Measurements from ENCODE around the gene STX16. TPM values are rescaled to one million over a fixed set of nuclear protein-coding genes. Genes with fewer than 3 reads are reported as not detected.
A peak's percentile ranks its signal among the peaks of the same experiment; 100 is the strongest.

Gene STX16
- total and polyA plus RNA-seq, 2 donors (not counting 1 experiment from before 2014, with no cell fraction given): 110 to 117 TPM

- peaks cover 2% of the 10 kb centered on the region for H3K79me2 ChIP-seq (ENCODE audit: control insufficient read depth, insufficient read depth, low read length)
- ATAC-seq (ENCODE audit: low read depth): peak; percentile 97
- peak within 1 kb of the TSS; percentile 18 to 59 for H3K27ac ChIP-seq (ENCODE audit: low read length in 2 of 2)
- peak within 1 kb of the TSS; percentile 90 for H3K4me2 ChIP-seq (replicated peaks; ENCODE audit: low read depth, low read length, poor library complexity, severe bottlenecking)
- ChIA-PET POLR2A (no interaction called here), CTCF (interaction anchor here (0.7 to 2.1 kb wide), 3 partner anchors 40 to 457 kb away, joined by 3 to 12 read pairs (median 3); partner anchors contain the start of gene STX16)
- H3K27ac Mint-ChIP-seq: peak within 1 kb of the TSS; percentile 80
- DNase-seq: peak; percentile 76
- H3K9ac ChIP-seq (ENCODE audit: low read length): peak within 1 kb of the TSS; percentile 62
- H3K27me3 Mint-ChIP-seq: no peaks in the 10 kb centered on the region
- no peaks in the 10 kb centered on the region for H3K9me3 ChIP-seq (ENCODE audit: control extremely low read depth in 1 of 3, control insufficient read depth in 2 of 3, insufficient read depth in 1 of 3, low read length in 2 of 3)
- peak within 1 kb of the TSS in 4 of 5 experiments; percentile 22 to 57 (median 50) for H3K4me3 ChIP-seq (ENCODE audit: control extremely low read depth in 1 of 5, extremely low read depth in 1 of 5, insufficient read depth in 1 of 5, low read depth in 2 of 5, low read length in 4 of 5)
- peaks cover 8% of the 10 kb centered on the region in 2 donors for H3K4me1 ChIP-seq (ENCODE audit: control insufficient read depth in 2 of 2, insufficient read depth in 2 of 2, low read length in 2 of 2)
- TF ChIP-seq EZH2 (IDR thresholded peaks at IDR 0.05; ENCODE audit: borderline replicate concordance, insufficient read depth, low read depth, low read length, poor library complexity, severe bottlenecking): no peak
- TF ChIP-seq CTCF (IDR thresholded peaks at IDR 0.05): no peak
- H3K27me3 ChIP-seq (replicated peaks in 1 of 4; ENCODE audit: control extremely low read depth in 1 of 4, control insufficient read depth in 3 of 4, insufficient read depth in 4 of 4, low read length in 3 of 4): no peaks in the 10 kb centered on the region
- H3K9me3 Mint-ChIP-seq (ENCODE audit: insufficient read depth): no peaks in the 10 kb centered on the region
- no peaks in the 10 kb centered on the region for H4K20me1 ChIP-seq (ENCODE audit: control insufficient read depth, insufficient read depth, low read length, poor library complexity, severe bottlenecking)
- 3% methylated on average over 93 of the region's 93 CpGs for WGBS (ENCODE audit: insufficient coverage)
- H2AFZ ChIP-seq (ENCODE audit: insufficient read depth, low read depth, low read length, poor library complexity, severe bottlenecking): peak within 1 kb of the TSS; percentile 85
- intact Hi-C loops (cut with micrococcal nuclease): loop anchor here (1.0 to 2.0 kb wide), 2 partner anchors 40 to 456 kb away; no protein-coding TSS in a partner anchor
- peaks cover 14% of the 10 kb centered on the region for H3K4me1 Mint-ChIP-seq
- no peaks in the 10 kb centered on the region for H3K36me3 ChIP-seq (replicated peaks in 1 of 2; ENCODE audit: control extremely low read depth in 1 of 2, control insufficient read depth in 1 of 2, extremely low read depth in 1 of 2, insufficient read depth in 2 of 2, low read length in 1 of 2)
- peak within 1 kb of the TSS; percentile 86 for H3K4me3 Mint-ChIP-seq
These were observed 41.6 kb downstream of the STX16 start, which contains the start of gene NPEPL1 for GRCh38 chr20:58692579-58693225. TSS of gene NPEPL1 (plus strand) at chr20:58692800. CDS start at chr20:58692901, 101 bp downstream.

All from B cell (primary cell).